ENCODE results near the gene SH3PXD2A. TPM values are rescaled to one million over a fixed set of nuclear protein-coding genes. Genes with fewer than 3 reads are reported as not detected.

Gene SH3PXD2A
- total and polyA plus RNA-seq, 3 donors from 2014 or later: 10.8 to 12.1 (median 12.0) TPM

DNA sequence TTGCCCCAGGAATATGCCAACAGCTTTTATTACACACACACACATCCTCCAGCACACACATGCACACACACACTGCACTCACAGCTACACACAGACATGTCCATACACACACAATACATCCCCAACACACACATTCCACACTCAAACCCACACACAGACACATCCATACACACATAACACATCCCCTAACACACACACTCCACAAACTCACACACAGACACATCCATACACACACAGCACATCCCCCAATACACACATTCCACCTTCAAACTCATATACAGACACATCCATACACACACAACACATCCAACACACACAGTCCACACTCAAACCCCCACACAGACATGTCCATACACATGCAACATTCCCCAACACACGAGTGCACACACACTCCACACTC is 19.1 kb downstream of the SH3PXD2A start:
- Histone ChIP-seq H3K4me1 (peaks cover 24% of the 10 kb centered on the region), H3K27me3 (no peaks in the 10 kb centered on the region)

DNA sequence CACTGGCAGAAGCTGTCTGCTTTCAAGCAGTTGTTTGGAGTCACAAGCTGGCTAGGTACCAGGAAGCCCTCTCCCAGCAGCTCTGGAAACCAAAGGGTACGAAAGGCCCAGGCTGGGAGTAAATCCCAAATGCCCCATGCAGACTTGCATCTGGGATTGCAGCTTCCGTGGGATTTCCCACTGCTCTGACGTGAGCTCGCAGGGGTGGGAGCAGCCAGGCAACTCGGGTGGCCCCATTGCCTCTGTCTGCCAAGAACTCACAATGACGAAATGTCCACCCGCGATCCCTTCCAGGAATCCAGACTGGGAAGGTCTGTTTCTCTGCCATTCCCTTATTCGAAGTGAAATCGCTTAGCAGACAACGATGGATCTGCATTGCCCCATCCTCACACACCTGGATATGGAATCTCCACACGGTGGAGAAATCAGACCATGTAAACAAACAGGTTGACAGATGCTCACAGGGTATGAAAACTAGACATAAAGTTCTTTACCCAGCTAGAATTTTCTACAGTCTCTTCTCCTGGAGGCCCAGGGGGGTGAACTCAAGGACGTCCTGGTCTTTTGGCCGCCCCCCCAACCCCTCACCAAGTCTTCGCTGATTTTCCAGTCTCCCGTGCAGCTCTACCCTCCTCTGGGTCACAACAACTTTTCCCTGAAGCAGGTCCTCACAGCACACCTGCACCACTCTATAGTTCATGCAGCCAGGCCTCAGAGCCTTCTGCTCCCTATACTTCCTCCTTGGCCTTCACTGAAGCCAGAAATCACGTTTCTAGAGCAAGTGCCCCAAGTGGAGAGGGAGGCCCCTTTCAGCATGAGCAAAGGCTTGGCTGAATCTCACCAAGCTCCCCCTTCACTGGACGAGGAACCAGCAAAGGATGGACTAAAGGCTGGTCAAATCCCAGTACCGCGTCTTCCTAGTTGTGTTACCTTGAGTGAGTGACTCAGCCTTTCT is 20.0 kb downstream of the SH3PXD2A start:
- peak overlapping the region; percentile 8 to 61 for H3K27ac ChIP-seq
- peaks cover 24% of the 10 kb centered on the region for H3K4me1 ChIP-seq
- H3K4me3 ChIP-seq: no peak overlapping the region
- no peaks in the 10 kb centered on the region for H3K36me3 ChIP-seq (ENCODE audit: low read depth, missing control alignments)
- TF ChIP-seq POLR2A (IDR thresholded peaks at IDR 0.05): no peak
- TF ChIP-seq, protein P1, sequence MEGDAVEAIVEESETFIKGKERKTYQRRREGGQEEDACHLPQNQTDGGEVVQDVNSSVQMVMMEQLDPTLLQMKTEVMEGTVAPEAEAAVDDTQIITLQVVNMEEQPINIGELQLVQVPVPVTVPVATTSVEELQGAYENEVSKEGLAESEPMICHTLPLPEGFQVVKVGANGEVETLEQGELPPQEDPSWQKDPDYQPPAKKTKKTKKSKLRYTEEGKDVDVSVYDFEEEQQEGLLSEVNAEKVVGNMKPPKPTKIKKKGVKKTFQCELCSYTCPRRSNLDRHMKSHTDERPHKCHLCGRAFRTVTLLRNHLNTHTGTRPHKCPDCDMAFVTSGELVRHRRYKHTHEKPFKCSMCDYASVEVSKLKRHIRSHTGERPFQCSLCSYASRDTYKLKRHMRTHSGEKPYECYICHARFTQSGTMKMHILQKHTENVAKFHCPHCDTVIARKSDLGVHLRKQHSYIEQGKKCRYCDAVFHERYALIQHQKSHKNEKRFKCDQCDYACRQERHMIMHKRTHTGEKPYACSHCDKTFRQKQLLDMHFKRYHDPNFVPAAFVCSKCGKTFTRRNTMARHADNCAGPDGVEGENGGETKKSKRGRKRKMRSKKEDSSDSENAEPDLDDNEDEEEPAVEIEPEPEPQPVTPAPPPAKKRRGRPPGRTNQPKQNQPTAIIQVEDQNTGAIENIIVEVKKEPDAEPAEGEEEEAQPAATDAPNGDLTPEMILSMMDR (IDR thresholded peaks at IDR 0.05): no peak
- intact Hi-C loops (cut with DNase I; ENCODE audit: low total_unique reads): no loop called here
- WGBS, 2 donors: 54 to 59% methylated on average over 18 to 20 of the region's 20 CpGs
- H3K27me3 ChIP-seq: no peaks in the 10 kb centered on the region
- DNase-seq: peak; percentile 69
- no peaks in the 10 kb centered on the region for H3K9me3 ChIP-seq

More for the DNA sequence above, 19.1 kb downstream of the SH3PXD2A start:
- Histone ChIP-seq H3K36me3 (ENCODE audit: low read depth, missing control alignments) (no peaks in the 10 kb centered on the region), H3K4me3 (no peak overlapping the region), H3K27ac (no peak overlapping the region), H3K9me3 (no peaks in the 10 kb centered on the region)
- 68 to 82% methylated on average over 1 of the region's 1 CpG for WGBS, 2 donors
- no peak for TF ChIP-seq POLR2A (IDR thresholded peaks at IDR 0.05)
- TF ChIP-seq, protein P1 (IDR thresholded peaks at IDR 0.05): no peak
- intact Hi-C loops (cut with DNase I; ENCODE audit: low total_unique reads): no loop called here
- no peak for DNase-seq

DNA sequence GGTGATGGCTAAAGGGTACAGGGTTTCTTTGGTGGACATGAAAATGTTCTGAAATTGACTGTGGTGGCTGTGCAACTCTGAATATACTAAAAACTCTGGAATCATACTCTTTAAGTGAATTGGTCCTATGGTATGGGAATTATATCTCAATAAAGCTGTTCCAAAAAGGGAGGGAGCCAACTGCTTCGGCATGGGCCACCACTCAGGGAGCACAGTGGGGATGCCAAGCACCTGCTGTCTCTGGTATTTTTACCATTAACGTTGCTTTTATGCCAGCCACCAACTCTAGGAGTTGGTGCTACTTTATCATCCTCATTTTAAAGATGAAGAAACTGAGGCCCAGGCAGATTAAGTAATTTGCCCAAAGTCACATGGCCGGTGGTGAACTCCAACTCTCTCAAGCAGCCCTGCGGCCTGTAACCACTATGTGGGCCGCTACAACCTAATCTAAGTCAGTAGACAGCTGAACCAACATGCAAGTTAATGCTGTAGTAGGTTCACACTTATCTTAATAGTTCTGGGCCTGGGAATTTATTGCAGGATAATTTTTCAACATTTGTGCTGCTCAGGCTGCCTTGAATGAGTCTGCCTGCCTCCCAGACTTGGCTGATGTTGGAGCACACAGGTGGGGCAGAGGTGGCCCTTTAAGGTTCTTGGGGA is 20.8 kb downstream of the SH3PXD2A start:
- DNase-seq: no peak
- Histone ChIP-seq H3K36me3 (ENCODE audit: low read depth, missing control alignments) (no peaks in the 10 kb centered on the region), H3K27ac (peak overlapping the region; percentile 8 to 61), H3K27me3 (no peaks in the 10 kb centered on the region), H3K4me1 (peaks cover 29% of the 10 kb centered on the region), H3K4me3 (no peak overlapping the region), H3K9me3 (no peaks in the 10 kb centered on the region)
- TF ChIP-seq POLR2A (IDR thresholded peaks at IDR 0.05): no peak
- TF ChIP-seq, protein P1 (IDR thresholded peaks at IDR 0.05): no peak
- intact Hi-C loops (cut with DNase I; ENCODE audit: low total_unique reads): no loop called here
- 59 to 68% methylated on average over 5 of the region's 5 CpGs for WGBS, 2 donors

DNA sequence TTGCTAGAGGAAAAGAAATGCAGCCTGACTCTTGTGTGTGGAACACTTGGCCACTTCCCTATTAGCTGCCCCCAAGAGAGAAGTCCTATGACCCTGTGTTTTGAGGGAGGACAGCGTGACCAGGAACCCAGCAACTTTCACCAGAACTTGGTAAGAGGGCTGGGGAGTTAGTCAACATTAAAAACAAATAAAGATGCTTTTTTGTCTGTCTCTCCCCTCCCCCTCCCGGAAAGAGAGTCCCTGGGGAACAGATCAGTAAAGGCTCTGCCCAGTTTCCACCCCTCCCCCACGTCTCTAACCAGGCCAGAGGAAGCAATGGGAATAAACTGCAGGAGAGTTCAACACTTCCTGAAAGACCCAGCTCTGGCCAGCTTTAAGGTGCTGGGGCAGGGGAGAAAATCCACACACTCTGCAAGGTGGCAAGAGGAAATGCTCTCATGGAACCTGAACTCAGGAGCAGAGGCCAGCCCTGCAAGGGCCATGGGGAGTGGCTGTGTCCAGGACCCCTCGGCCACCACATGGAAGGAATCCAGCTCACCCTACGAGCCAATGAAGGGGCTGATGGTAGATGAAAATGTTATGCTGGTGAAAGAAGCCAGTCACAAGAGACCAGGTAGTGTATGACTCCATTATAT is 21.5 kb downstream of the SH3PXD2A start:
- H3K4me1 ChIP-seq: peaks cover 29% of the 10 kb centered on the region

More for the DNA sequence above, 21.5 kb downstream of the SH3PXD2A start:
- H3K9me3 ChIP-seq: no peaks in the 10 kb centered on the region
- peak; percentile 74 for DNase-seq
- no peaks in the 10 kb centered on the region for H3K27me3 ChIP-seq
- peak overlapping the region in 1 of 2 donors; percentile 61 for H3K27ac ChIP-seq
- no peak overlapping the region for H3K4me3 ChIP-seq
- TF ChIP-seq, protein P1 (IDR thresholded peaks at IDR 0.05): no peak
- TF ChIP-seq POLR2A (IDR thresholded peaks at IDR 0.05): no peak
- H3K36me3 ChIP-seq (ENCODE audit: low read depth, missing control alignments): no peaks in the 10 kb centered on the region
- intact Hi-C loops (cut with DNase I; ENCODE audit: low total_unique reads): no loop called here
- 38 to 44% methylated on average over 5 of the region's 5 CpGs for WGBS, 2 donors
